OCI-LY7 (cell line): ENCODE data around the gene EXD2. TPM values are rescaled to one million over a fixed set of nuclear protein-coding genes. Genes with fewer than 3 reads are reported as not detected.

ENCODE experiments used
- BruUV-seq: library from RNA; stranded (reverse); fragments of 400-500 nt; replicated peaks from 2 replicates; lab custom pipeline; 2021; lab: Mats Ljungman, UMichigan
- CTCF ChIA-PET: fragments of 300-600 bp; sonication (Branson Sonifier 250); formaldehyde crosslinking; loops from one replicate; lab custom pipeline; 2022; ENCODE audit warnings: antibody characterized with exemption; ENCODE audit not compliant: unreplicated experiment; lab: Charles Lee
- POLR2A ChIA-PET: fragments of 300-600 bp; sonication (Branson Sonifier 250); formaldehyde crosslinking; loops from one replicate; lab custom pipeline; 2022; ENCODE audit warnings: antibody characterized with exemption; lab: Charles Lee
- DNase-seq: peaks from one replicate; pipeline ENCODE4 v3.0.0-alpha.2; 2015; ENCODE audit warnings: low spot score
- H2AFZ ChIP-seq: fragments of 200-600 bp; sonication (generic), shearing (Covaris generic); 2 replicates; pipeline ENCODE4 v1.6.1; 2014; ENCODE audit warnings: mild to moderate bottlenecking, antibody characterized with exemption, low read length, moderate library complexity
- H3K27ac ChIP-seq: fragments of 200-600 bp; sonication (generic); 2 replicates; pipeline ENCODE4 v1.5.1; 2014; ENCODE audit warnings: mixed run types, low read depth, mild to moderate bottlenecking, moderate library complexity, low read length, inconsistent platforms; ENCODE audit not compliant: poor library complexity, severe bottlenecking
- H3K36me3 ChIP-seq: fragments of 200-600 bp; sonication (generic); 2 replicates; pipeline ENCODE4 v1.6.1; 2014; ENCODE audit warnings: mild to moderate bottlenecking, antibody characterized with exemption, low read length, moderate library complexity, mixed read lengths; ENCODE audit not compliant: insufficient read depth
- H3K4me1 ChIP-seq: fragments of 200-600 bp; sonication (generic); 2 replicates; pipeline ENCODE4 v1.5.1; 2014; ENCODE audit warnings: mild to moderate bottlenecking, low read length; ENCODE audit not compliant: insufficient read depth, poor library complexity, severe bottlenecking
- H3K4me2 ChIP-seq: fragments of 200-600 bp; sonication (generic); 2 replicates; pipeline ENCODE4 v1.6.1; 2014; ENCODE audit warnings: mild to moderate bottlenecking, low read length
- H3K4me3 ChIP-seq: fragments of 200-600 bp; sonication (generic); 2 replicates; pipeline ENCODE4 v1.5.1; 2014; ENCODE audit warnings: mild to moderate bottlenecking, low read depth, low read length; ENCODE audit not compliant: poor library complexity, severe bottlenecking
- H3K79me2 ChIP-seq: fragments of 200-600 bp; sonication (generic); 2 replicates; pipeline ENCODE4 v1.6.1; 2016; ENCODE audit warnings: low read depth, mild to moderate bottlenecking, low read length, moderate library complexity, mixed read lengths; ENCODE audit not compliant: insufficient read depth
- H3K9me2 ChIP-seq: fragments of 200-600 bp; sonication (generic); 2 replicates; pipeline ENCODE4 v1.6.1; 2016; ENCODE audit warnings: mild to moderate bottlenecking, low read length, mixed read lengths; ENCODE audit not compliant: insufficient read depth
- H3K9me3 ChIP-seq: fragments of 200-600 bp; sonication (generic); 2 replicates; pipeline ENCODE4 v1.6.1; 2014; ENCODE audit warnings: mild to moderate bottlenecking, mixed run types, low read length, mixed read lengths
- H4K20me1 ChIP-seq: fragments of 200-600 bp; sonication (generic); 2 replicates; pipeline ENCODE4 v1.6.1; 2014; ENCODE audit warnings: mild to moderate bottlenecking, antibody characterized with exemption, low read length, moderate library complexity, mixed read lengths; ENCODE audit not compliant: insufficient read depth
- CTCF ChIP-seq: fragments of 200-600 bp; sonication (generic); conservative IDR thresholded peaks from 2 replicates; pipeline ENCODE4 v1.5.1; 2014; ENCODE audit warnings: mild to moderate bottlenecking, antibody characterized with exemption, low read length, moderate library complexity, mixed read lengths
- EZH2phosphoT487 ChIP-seq: fragments of 200-600 bp; sonication (generic); IDR thresholded peaks from 2 replicates; pipeline ENCODE4 v1.6.1; 2018; ENCODE audit warnings: low read depth, borderline replicate concordance, mild to moderate bottlenecking, mixed run types, antibody characterized with exemption, low read length, moderate library complexity, mixed read lengths
- intact Hi-C: fragments of 100-400 bp; cut with micrococcal nuclease; formaldehyde crosslinking; loops from one replicate; pipeline ENCODE4 v1.10.0; 2022; ENCODE audit not compliant: unreplicated experiment
- total RNA-seq, 2 experiments: library from RNA; depleted of rRNA in 1 of 2; stranded (reverse); fragments of >200 nt in 1 of 2; shearing (Covaris generic) in 1 of 2; gene quantifications; 2 replicates each; pipeline ENCODE4 v1.2.3, GENCODE V29; 2014 to 2022

EXD2 gene
- total RNA-seq, 2 experiments from 2014 or later = 2.7 to 8.4 TPM

GRCh38 chr14:69263771-69264170 is 72.5 kb downstream of the EXD2 start:
- Histone ChIP-seq H3K9me2 (no peaks in the 10 kb centered on the region), H3K27ac (no peak overlapping the region), H3K4me1 (peaks cover 13% of the 10 kb centered on the region), H3K4me3 (no peak overlapping the region), H4K20me1 (no peaks in the 10 kb centered on the region), H3K36me3 (no peaks in the 10 kb centered on the region), H3K79me2 (no peaks in the 10 kb centered on the region), H3K4me2 (peak overlapping the region; percentile 1; the same call in 1 of the 2 replicates), H2AFZ (no peak overlapping the region), H3K9me3 (no peaks in the 10 kb centered on the region)
- no peak for TF ChIP-seq CTCF
- TF ChIP-seq EZH2phosphoT487 = no peak
- ChIA-PET POLR2A (interaction anchor here (0.5 kb wide), 1 partner anchor 267 kb away, joined by 4 read pairs; no protein-coding TSS in a partner anchor), CTCF (no interaction called here)
- intact Hi-C loops = no loop called here
- DNase-seq = no peak
- BruUV-seq = no TSS peak

DNA sequence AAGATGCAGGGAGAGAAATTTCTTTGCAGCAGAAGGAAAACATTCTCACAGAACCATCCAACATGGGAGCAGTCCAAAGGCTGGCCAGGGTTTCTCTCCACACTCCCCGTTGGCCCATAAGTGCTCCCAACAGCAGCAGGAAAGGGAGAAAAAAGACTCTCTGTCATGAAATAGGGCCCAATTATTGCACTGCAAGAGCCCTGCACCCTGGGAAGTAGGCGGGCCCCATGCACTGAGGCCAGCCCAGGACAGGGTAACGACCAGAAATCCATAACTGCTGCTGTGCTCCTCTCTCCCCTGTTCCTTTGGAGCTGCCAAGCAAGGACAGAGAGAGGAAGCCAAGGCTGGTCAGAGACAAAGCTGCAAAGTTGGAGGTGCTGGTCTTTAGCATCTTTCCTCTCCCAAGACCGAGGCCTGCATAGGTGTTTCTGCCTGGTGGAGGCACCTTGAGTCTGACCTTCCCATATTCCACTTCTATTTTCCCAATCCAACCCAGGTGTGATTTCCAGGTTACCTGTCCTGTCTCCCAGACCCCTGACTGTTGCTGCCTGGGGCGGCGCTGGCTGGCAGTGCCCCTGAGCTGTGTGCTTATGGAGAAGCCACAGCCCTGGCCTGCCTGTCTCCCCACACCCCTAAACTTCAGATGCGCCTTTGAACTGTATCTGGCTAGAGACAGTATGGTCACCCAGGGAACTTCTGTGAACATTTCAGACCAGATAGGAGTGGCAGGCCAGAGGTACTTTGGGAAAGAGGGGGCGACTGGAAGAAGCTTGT is 75.5 kb downstream of the EXD2 start:
- no peak overlapping the region for H3K4me3 ChIP-seq
- H3K79me2 ChIP-seq = no peaks in the 10 kb centered on the region
- no peak for DNase-seq
- no peaks in the 10 kb centered on the region for H3K9me2 ChIP-seq
- ChIA-PET POLR2A (no interaction called here), CTCF (no interaction called here)
- H3K9me3 ChIP-seq = no peaks in the 10 kb centered on the region
- no peaks in the 10 kb centered on the region for H4K20me1 ChIP-seq
- H3K4me1 ChIP-seq = peaks cover 13% of the 10 kb centered on the region
- H3K36me3 ChIP-seq = no peaks in the 10 kb centered on the region
- no peak overlapping the region for H3K27ac ChIP-seq
- intact Hi-C loops = no loop called here
- no peak overlapping the region for H2AFZ ChIP-seq
- no TSS peak for BruUV-seq
- TF ChIP-seq EZH2phosphoT487 (no peak), CTCF (no peak)
- H3K4me2 ChIP-seq = no peak overlapping the region

GRCh38 chr14:69267492-69267891 is 76.2 kb downstream of the EXD2 start:
- Histone ChIP-seq H4K20me1 (no peaks in the 10 kb centered on the region), H2AFZ (no peak overlapping the region), H3K36me3 (no peaks in the 10 kb centered on the region), H3K4me3 (no peak overlapping the region), H3K27ac (no peak overlapping the region), H3K9me2 (no peaks in the 10 kb centered on the region), H3K79me2 (no peaks in the 10 kb centered on the region), H3K4me1 (peaks cover 13% of the 10 kb centered on the region), H3K4me2 (no peak overlapping the region), H3K9me3 (no peaks in the 10 kb centered on the region)
- TF ChIP-seq EZH2phosphoT487 = no peak
- no peak for TF ChIP-seq CTCF
- DNase-seq = no peak
- CTCF ChIA-PET = no interaction called here
- POLR2A ChIA-PET = no interaction called here
- BruUV-seq = no TSS peak
- intact Hi-C loops = no loop called here
